A549 (cell line): ENCODE measurements around the gene PRR29. TPM values are rescaled to one million over a fixed set of nuclear protein-coding genes. Genes with fewer than 3 reads are reported as not detected.

Experiments used
- ATAC-seq, 2 experiments: fragments of 200-7000 bp in 1 of 2; fragments of >200 bp in 1 of 2; cut with Nextera tagmentation in 1 of 2; cut with Tn5 transposase in 1 of 2; 3 replicates each; pipeline versions ENCODE4 v1.8.0 to v1.9.1; 2018 to 2020; ENCODE audit warnings: mild to moderate bottlenecking in 1 of 2, moderate library complexity in 1 of 2
- CTCF ChIA-PET: fragments of 300-600 bp; sonication (Branson Sonifier 250); formaldehyde crosslinking; extraction: SDS; loops from one replicate; lab custom pipeline; 2021; ENCODE audit warnings: antibody characterized with exemption, inconsistent platforms; lab: Yijun Ruan, JAX
- POLR2A ChIA-PET: fragments of 350-600 bp; formaldehyde crosslinking; extraction: SDS; loops from one replicate; lab custom pipeline; 2021; ENCODE audit warnings: antibody characterized with exemption, inconsistent platforms; lab: Yijun Ruan, JAX
- DNase-seq, 2 experiments: peaks; one replicate each; pipeline versions ENCODE4 v3.0.0 to v3.0.0-alpha.2; 2011 to 2016; ENCODE audit warnings: low read depth in 1 of 2, low spot score in 1 of 2
- FAIRE-seq: peaks from 2 replicates; lab custom pipeline; 2011; peaks lifted over from hg19 to GRCh38; lab: Jason Lieb, UNC
- H3K27ac ChIP-seq, 2 experiments: fragments of >200 bp; sonication (Bioruptor Twin); formaldehyde crosslinking; 3 replicates each; pipeline ENCODE4 v1.5.1; 2016 to 2017
- H3K4me1 ChIP-seq: fragments of >200 bp; sonication (Bioruptor Twin); formaldehyde crosslinking; 3 replicates; pipeline ENCODE4 v1.6.1; 2016
- H3K4me2 ChIP-seq: fragments of >200 bp; sonication (Bioruptor Twin); formaldehyde crosslinking; 3 replicates; pipeline ENCODE4 v1.6.1; 2016
- H3K4me3 ChIP-seq: fragments of >200 bp; sonication (Bioruptor Twin); formaldehyde crosslinking; 3 replicates; pipeline ENCODE4 v1.5.1; 2016
- H3K9me3 ChIP-seq: fragments of >200 bp; sonication (Bioruptor Twin); formaldehyde crosslinking; 3 replicates; pipeline ENCODE4 v1.6.1; 2016
- ATOH8 ChIP-seq: fragments of 250-450 bp; sonication (Bioruptor Pico); IDR thresholded peaks from 2 replicates; pipeline ENCODE4 v1.5.0; 2020; ENCODE audit warnings: low read depth, mild to moderate bottlenecking, moderate library complexity
- CBX2 ChIP-seq: fragments of 200-600 bp; sonication (generic); IDR thresholded peaks from 2 replicates; pipeline ENCODE4 v1.6.1; 2016; ENCODE audit warnings: low read depth, mild to moderate bottlenecking, borderline replicate concordance
- EHF ChIP-seq: fragments of 250-450 bp; sonication (Bioruptor Pico); IDR thresholded peaks from 2 replicates; pipeline ENCODE4 v1.5.0; 2020; ENCODE audit warnings: mild to moderate bottlenecking
- EP300 ChIP-seq, 2 experiments: fragments of >200 bp; sonication (Bioruptor Twin); formaldehyde crosslinking; IDR thresholded peaks; 2 replicates in 1 of 2; 3 replicates in 1 of 2; pipeline ENCODE4 v1.6.1; 2016 to 2017
- ESRRA ChIP-seq: fragments of 150-350 bp; IDR thresholded peaks from 2 replicates; pipeline ENCODE4 v1.6.1; 2014; ENCODE audit warnings: mild to moderate bottlenecking, low read length, borderline replicate concordance
- FOSB ChIP-seq: fragments of 250-450 bp; sonication (Bioruptor Pico); IDR thresholded peaks from 2 replicates; pipeline ENCODE4 v1.5.0; 2020; ENCODE audit warnings: mild to moderate bottlenecking, moderate library complexity
- HOXA7 ChIP-seq: fragments of 250-450 bp; sonication (Bioruptor Pico); IDR thresholded peaks from 2 replicates; pipeline ENCODE4 v1.5.0; 2020; ENCODE audit warnings: mild to moderate bottlenecking, moderate library complexity
- HOXB5 ChIP-seq: fragments of 250-450 bp; sonication (Bioruptor Pico); IDR thresholded peaks from 2 replicates; pipeline ENCODE4 v1.5.0; 2020; ENCODE audit warnings: mild to moderate bottlenecking, moderate library complexity
- JUN ChIP-seq, 2 experiments: fragments of >200 bp; sonication (Bioruptor Twin); formaldehyde crosslinking; IDR thresholded peaks; 2 replicates in 1 of 2; 3 replicates in 1 of 2; pipeline ENCODE4 v1.6.1; 2016 to 2017
- JUNB ChIP-seq: fragments of >200 bp; sonication (Bioruptor Twin); formaldehyde crosslinking; IDR thresholded peaks from 2 replicates; pipeline ENCODE4 v1.6.1; 2016
- POLR2A ChIP-seq: IDR thresholded peaks from 2 replicates; pipeline ENCODE4 v1.6.1; 2012; ENCODE audit warnings: mild to moderate bottlenecking, low read length
- RAD21 ChIP-seq, 2 experiments: fragments of >200 bp in 1 of 2; sonication (Bioruptor Twin) in 1 of 2; formaldehyde crosslinking in 1 of 2; IDR thresholded peaks in 1 of 2; conservative IDR thresholded peaks in 1 of 2; 2 replicates in 1 of 2; 3 replicates in 1 of 2; pipeline ENCODE4 v1.6.1; 2012 to 2018; ENCODE audit warnings: inconsistent platforms in 1 of 2
- RARB ChIP-seq: fragments of 250-450 bp; sonication (Bioruptor Pico); IDR thresholded peaks from 2 replicates; pipeline ENCODE4 v1.8.0; 2021; ENCODE audit warnings: mild to moderate bottlenecking, moderate library complexity
- RCOR1 ChIP-seq: fragments of 150-350 bp; IDR thresholded peaks from 2 replicates; pipeline ENCODE4 v1.6.1; 2014; ENCODE audit warnings: antibody characterized with exemption, low read length, low read depth
- RNF2 ChIP-seq: fragments of 200-600 bp; sonication (generic); IDR thresholded peaks from 2 replicates; pipeline ENCODE4 v1.6.1; 2016; ENCODE audit warnings: low read depth, mild to moderate bottlenecking, antibody characterized with exemption, moderate library complexity, borderline replicate concordance
- SMC3 ChIP-seq: fragments of >200 bp; sonication (Bioruptor Twin); formaldehyde crosslinking; IDR thresholded peaks from 3 replicates; pipeline ENCODE4 v1.6.1; 2018; ENCODE audit warnings: inconsistent platforms
- TFCP2L1 ChIP-seq: fragments of 250-450 bp; sonication (Bioruptor Pico); IDR thresholded peaks from 2 replicates; pipeline ENCODE4 v1.5.0; 2021; ENCODE audit warnings: mild to moderate bottlenecking
- ZC3H11A ChIP-seq: fragments of 450-650 bp; IDR thresholded peaks from 2 replicates; pipeline ENCODE4 v1.6.1; 2014; ENCODE audit warnings: antibody characterized with exemption, mild to moderate bottlenecking
- ZFP36 ChIP-seq: fragments of 450-650 bp; IDR thresholded peaks from 2 replicates; pipeline ENCODE4 v1.6.1; 2014; ENCODE audit warnings: borderline replicate concordance; ENCODE audit not compliant: partially characterized antibody
- ZNF302 ChIP-seq: fragments of 250-450 bp; sonication (Bioruptor Pico); IDR thresholded peaks from 2 replicates; pipeline ENCODE4 v1.9.0; 2021; ENCODE audit warnings: inconsistent platforms, mild to moderate bottlenecking, moderate library complexity
- WGBS: methylation state at CpG from one replicate; pipeline ENCODE4 v1.1.6; 2017; ENCODE audit errors: missing lambda C conversion rate; 5-methylcytosine and 5-hydroxymethylcytosine counted together
- polyA plus RNA-seq, 4 experiments: library from polyadenylated mRNA; depleted of rRNA in 3 of 4; stranded (reverse); fragments of >200 nt; fragmentation: RNase III in 1 of 4; extraction: RNeasy Plus Mini Kit Qiagen cat#74134 plus additional on column Dnase treatment in 1 of 4; gene quantifications; 2 replicates in 3 of 4; 3 replicates in 1 of 4; pipeline ENCODE4 v1.2.3, GENCODE V29; 2011 to 2017

PRR29 gene
- polyA plus RNA-seq, 2 of the 4 experiments (the other 2 are of a cell fraction) = 0.44 to 0.67 TPM

GRCh38 chr17:64053101-64053500 lies 55.0 kb downstream of the PRR29 start:
- ATAC-seq = no peak
- no peak for DNase-seq
- FAIRE-seq = no peak
- POLR2A ChIA-PET = interaction anchor here (0.7 to 4.1 kb wide), 2 partner anchors 31 to 93 kb away, joined by 3 to 15 read pairs; no protein-coding TSS in a partner anchor
- Histone ChIP-seq H3K4me2 (no peak overlapping the region), H3K9me3 (no peaks in the 10 kb centered on the region), H3K4me1 (peaks cover 8% of the 10 kb centered on the region), H3K27ac (no peak overlapping the region), H3K4me3 (no peak overlapping the region)
- CTCF ChIA-PET = interaction anchor here (0.9 to 7.0 kb wide), 15 partner anchors 8 to 149 kb away, joined by 3 to 56 read pairs (median 6); partner anchors contain the start of genes CSHL1 and GH1
- 86% methylated on average over 10 of the region's 10 CpGs for WGBS
- TF ChIP-seq RARB (CRISPR knock-in tag) (no peak), CBX2 (no peak), POLR2A (no peak), HOXA7 (CRISPR knock-in tag) (no peak), EP300 (IDR thresholded peaks at IDR 0.05) (no peak), ESRRA (no peak), RCOR1 (no peak), EHF (CRISPR knock-in tag) (no peak), HOXB5 (CRISPR knock-in tag) (no peak), ZC3H11A (no peak), JUN (IDR thresholded peaks at IDR 0.05) (no peak), RAD21 (conservative IDR thresholded peaks at IDR 0.05 in 1 of 2, IDR thresholded peaks at IDR 0.05 in 1 of 2) (no peak), ZFP36 (no peak), SMC3 (no peak), RNF2 (no peak), ZNF302 (CRISPR knock-in tag) (no peak), ATOH8 (CRISPR knock-in tag) (no peak), JUNB (no peak), FOSB (CRISPR knock-in tag) (no peak), TFCP2L1 (CRISPR knock-in tag) (no peak)

Other genes starting within 250 kb of the PRR29 start
- 135 and 163 TPM in 2 replicates for gene CCDC47, start 224.8 kb upstream of the PRR29 start, polyA plus RNA-seq (2011; rRNA removed)
- gene CCDC47, start 224.8 kb upstream of the PRR29 start, polyA plus RNA-seq (2017; fragmentation: RNase III; extraction: RNeasy Plus Mini Kit Qiagen cat#74134 plus additional on column Dnase treatment) = 136 to 141 TPM (median 139 TPM) in 3 replicates
- gene DDX42, start 224.2 kb upstream of the PRR29 start, polyA plus RNA-seq (2011; rRNA removed) = 249 and 262 TPM in 2 replicates
- gene DDX42, start 224.2 kb upstream of the PRR29 start, polyA plus RNA-seq (2017; fragmentation: RNase III; extraction: RNeasy Plus Mini Kit Qiagen cat#74134 plus additional on column Dnase treatment) = 124 to 137 TPM (median 126 TPM) in 3 replicates
- 222 and 303 TPM in 2 replicates for gene PSMC5, start 170.9 kb upstream of the PRR29 start, polyA plus RNA-seq (2011; rRNA removed)
- gene PSMC5, start 170.9 kb upstream of the PRR29 start, polyA plus RNA-seq (2017; fragmentation: RNase III; extraction: RNeasy Plus Mini Kit Qiagen cat#74134 plus additional on column Dnase treatment) = 399 to 406 TPM (median 399 TPM) in 3 replicates
- 62.6 and 74.5 TPM in 2 replicates for gene FTSJ3, start 170.7 kb upstream of the PRR29 start, polyA plus RNA-seq (2011; rRNA removed)
- gene FTSJ3, start 170.7 kb upstream of the PRR29 start, polyA plus RNA-seq (2017; fragmentation: RNase III; extraction: RNeasy Plus Mini Kit Qiagen cat#74134 plus additional on column Dnase treatment) = 95.7 to 104 TPM (median 98.6 TPM) in 3 replicates
- 52.7 and 61.9 TPM in 2 replicates for gene SMARCD2, start 155.7 kb upstream of the PRR29 start, polyA plus RNA-seq (2011; rRNA removed)
- gene SMARCD2, start 155.7 kb upstream of the PRR29 start, polyA plus RNA-seq (2017; fragmentation: RNase III; extraction: RNeasy Plus Mini Kit Qiagen cat#74134 plus additional on column Dnase treatment) = 37.5 to 40.4 TPM (median 39.8 TPM) in 3 replicates
- not detected in 2 replicates for gene CSH2, start 124.7 kb upstream of the PRR29 start, polyA plus RNA-seq (2011; rRNA removed)
- gene CSH2, start 124.7 kb upstream of the PRR29 start, polyA plus RNA-seq (2017; fragmentation: RNase III; extraction: RNeasy Plus Mini Kit Qiagen cat#74134 plus additional on column Dnase treatment) = not detected in 3 replicates
- not detected in 2 replicates for gene GH2, start 116.4 kb upstream of the PRR29 start, polyA plus RNA-seq (2011; rRNA removed)
- gene GH2, start 116.4 kb upstream of the PRR29 start, polyA plus RNA-seq (2017; fragmentation: RNase III; extraction: RNeasy Plus Mini Kit Qiagen cat#74134 plus additional on column Dnase treatment) = not detected in 3 replicates
- not detected in 2 replicates for gene CSH1, start 101.8 kb upstream of the PRR29 start, polyA plus RNA-seq (2011; rRNA removed)
- gene CSH1, start 101.8 kb upstream of the PRR29 start, polyA plus RNA-seq (2017; fragmentation: RNase III; extraction: RNeasy Plus Mini Kit Qiagen cat#74134 plus additional on column Dnase treatment) = not detected in 3 replicates
- not detected in 2 replicates for gene CSHL1, start 87.1 kb upstream of the PRR29 start, polyA plus RNA-seq (2011; rRNA removed)
- not detected in 3 replicates for gene CSHL1, start 87.1 kb upstream of the PRR29 start, polyA plus RNA-seq (2017; fragmentation: RNase III; extraction: RNeasy Plus Mini Kit Qiagen cat#74134 plus additional on column Dnase treatment)
- gene GH1, start 79.5 kb upstream of the PRR29 start, polyA plus RNA-seq (2011; rRNA removed) = not detected in 2 replicates
- not detected in 3 replicates for gene GH1, start 79.5 kb upstream of the PRR29 start, polyA plus RNA-seq (2017; fragmentation: RNase III; extraction: RNeasy Plus Mini Kit Qiagen cat#74134 plus additional on column Dnase treatment)
- gene CD79B, start 66.0 kb upstream of the PRR29 start, polyA plus RNA-seq (2011; rRNA removed) = 0.14 and 0.19 TPM in 2 replicates
- not detected in 3 replicates for gene CD79B, start 66.0 kb upstream of the PRR29 start, polyA plus RNA-seq (2017; fragmentation: RNase III; extraction: RNeasy Plus Mini Kit Qiagen cat#74134 plus additional on column Dnase treatment)
- gene SCN4A, start 25.4 kb upstream of the PRR29 start, polyA plus RNA-seq (2011; rRNA removed) = 0.06 and 0.17 TPM in 2 replicates
- gene SCN4A, start 25.4 kb upstream of the PRR29 start, polyA plus RNA-seq (2017; fragmentation: RNase III; extraction: RNeasy Plus Mini Kit Qiagen cat#74134 plus additional on column Dnase treatment) = 0.03 to 0.08 TPM (median 0.03 TPM) in 3 replicates
- not detected in 2 replicates for gene ICAM2, start 22.3 kb downstream of the PRR29 start, polyA plus RNA-seq (2011; rRNA removed)
- gene ICAM2, start 22.3 kb downstream of the PRR29 start, polyA plus RNA-seq (2017; fragmentation: RNase III; extraction: RNeasy Plus Mini Kit Qiagen cat#74134 plus additional on column Dnase treatment) = not detected in 3 replicates
- 19.8 and 23.3 TPM in 2 replicates for gene ERN1, start 131.8 kb downstream of the PRR29 start, polyA plus RNA-seq (2011; rRNA removed)
- gene ERN1, start 131.8 kb downstream of the PRR29 start, polyA plus RNA-seq (2017; fragmentation: RNase III; extraction: RNeasy Plus Mini Kit Qiagen cat#74134 plus additional on column Dnase treatment) = 3.5 to 4.1 TPM (median 3.7 TPM) in 3 replicates